Measurements from ENCODE around the gene ZFYVE28. TPM values are rescaled to one million over a fixed set of nuclear protein-coding genes. Genes with fewer than 3 reads are reported as not detected.

Gene ZFYVE28
- total and polyA plus RNA-seq, 11 donors: 2.6 to 11.9 (median 5.5) TPM

GRCh38 chr4:2416564-2417225, 1.8 kb downstream of the ZFYVE28 start:
- H3K4me1 ChIP-seq: peaks cover 5 to 64% (median 40%) of the 10 kb centered on the region in 12 donors
- DNase-seq (peak in 2 of 5 donors; percentile 46 to 51), ATAC-seq (no peak)

GRCh38 chr4:2415881-2416563, 2.4 kb downstream of the ZFYVE28 start:
- Histone ChIP-seq H3K36me3 (no peaks in the 10 kb centered on the region), H3K4me3 (peak overlapping the region in 9 of 12 donors; percentile 48 to 79 (median 70))

More at GRCh38 chr4:2416564-2417225, 1.8 kb downstream of the ZFYVE28 start:
- Histone ChIP-seq H3K27me3 (peaks cover 0 to 31% (median 6%) of the 10 kb centered on the region in 9 donors), H3K9me3 (no peaks in the 10 kb centered on the region), H3K27ac (peak overlapping the region in 6 of 12 donors; percentile 10 to 47 (median 27)), H3K36me3 (no peaks in the 10 kb centered on the region), H3K4me3 (peak overlapping the region; percentile 48 to 84 (median 70))
- TF ChIP-seq CTCF (IDR thresholded peaks at IDR 0.05) (no peak), POLR2A (IDR thresholded peaks at IDR 0.05) (no peak)
- WGBS, 4 donors: 4 to 24% (median 7%) methylated on average over 29 to 55 of the region's 55 CpGs
- intact Hi-C loops (cut with DNase I): loop anchor here in 8 of 10 donors (5.0 to 10.0 kb wide), 9 partner anchors 121 to 548 kb away; partner anchors contain the start of genes MXD4 (in 4 of the 8), GRK4 (in 3 of the 8), HAUS3 (in 3 of the 8) and NOP14 (in 3 of the 8)

GRCh38 chr4:2415213-2415612, 3.2 kb downstream of the ZFYVE28 start:
- Histone ChIP-seq H3K27ac (no peak overlapping the region), H3K9me3 (no peaks in the 10 kb centered on the region), H3K27me3 (peaks cover 0 to 28% (median 0%) of the 10 kb centered on the region in 9 donors), H3K36me3 (no peaks in the 10 kb centered on the region), H3K4me3 (no peak overlapping the region), H3K4me1 (peaks cover 5 to 73% (median 40%) of the 10 kb centered on the region in 12 donors)
- DNase-seq (no peak), ATAC-seq (no peak)
- intact Hi-C loops (cut with DNase I): loop anchor here in 8 of 10 donors (5.0 to 10.0 kb wide), 9 partner anchors 122 to 550 kb away; partner anchors contain the start of genes MXD4 (in 4 of the 8), GRK4 (in 3 of the 8), HAUS3 (in 3 of the 8) and NOP14 (in 3 of the 8)
- 76 to 99% (median 97%) methylated on average over 3 of the region's 3 CpGs for WGBS, 4 donors
- TF ChIP-seq CTCF (IDR thresholded peaks at IDR 0.05) (no peak), POLR2A (IDR thresholded peaks at IDR 0.05) (no peak)

More at GRCh38 chr4:2415881-2416563, 2.4 kb downstream of the ZFYVE28 start:
- DNase-seq (no peak), ATAC-seq (no peak)
- TF ChIP-seq POLR2A (IDR thresholded peaks at IDR 0.05) (no peak), CTCF (IDR thresholded peaks at IDR 0.05) (no peak)
- peaks cover 5 to 71% (median 40%) of the 10 kb centered on the region in 12 donors for H3K4me1 ChIP-seq
- H3K9me3 ChIP-seq: no peaks in the 10 kb centered on the region
- H3K27ac ChIP-seq: peak overlapping the region in 2 of 12 donors; percentile 23 to 33
- H3K27me3 ChIP-seq: peaks cover 0 to 31% (median 3%) of the 10 kb centered on the region in 9 donors
- WGBS, 4 donors: 67 to 80% (median 70%) methylated on average over 17 of the region's 17 CpGs
- intact Hi-C loops (cut with DNase I): loop anchor here in 8 of 10 donors (5.0 to 10.0 kb wide), 9 partner anchors 121 to 549 kb away; partner anchors contain the start of genes MXD4 (in 4 of the 8), GRK4 (in 3 of the 8), HAUS3 (in 3 of the 8) and NOP14 (in 3 of the 8)
